H1 (cell line): ENCODE results near the gene LIG1. TPM values are rescaled to one million over a fixed set of nuclear protein-coding genes. Genes with fewer than 3 reads are reported as not detected.

ENCODE experiments used
- ATF3 ChIP-seq: IDR thresholded peaks from 2 replicates; pipeline ENCODE4 v1.6.1; 2011; ENCODE audit warnings: low read depth, mild to moderate bottlenecking, low read length; ENCODE audit not compliant: insufficient read depth
- BACH1 ChIP-seq: IDR thresholded peaks from 2 replicates; pipeline ENCODE4 v1.6.1; 2012; ENCODE audit warnings: low read length, improper control_type of control experiment
- CHD7 ChIP-seq: fragments of 300-600 bp; sonication (generic); IDR thresholded peaks from 2 replicates; pipeline ENCODE4 v1.7.1; 2012; ENCODE audit warnings: low read length, moderate library complexity, mild to moderate bottlenecking, inconsistent platforms; ENCODE audit not compliant: insufficient replicate concordance
- GABPA ChIP-seq: IDR thresholded peaks from 2 replicates; pipeline ENCODE4 v1.6.1; 2011; ENCODE audit warnings: mild to moderate bottlenecking, low read length, moderate library complexity, borderline replicate concordance; ENCODE audit not compliant: insufficient read depth
- KDM5A ChIP-seq: fragments of 200-600 bp; IDR thresholded peaks from 2 replicates; pipeline ENCODE4 v1.7.1; 2012; ENCODE audit warnings: mild to moderate bottlenecking, low read length, inconsistent platforms, mixed read lengths
- POU5F1 ChIP-seq: IDR thresholded peaks from 2 replicates; pipeline ENCODE4 v1.6.1; 2011; ENCODE audit warnings: low read depth, mild to moderate bottlenecking, low read length, moderate library complexity
- SP4 ChIP-seq: IDR thresholded peaks from 2 replicates; pipeline ENCODE4 v1.6.1; 2012; ENCODE audit warnings: low read length, inconsistent platforms
- polyA plus RNA-seq, 7 experiments: library from polyadenylated mRNA; depleted of rRNA in 3 of 7; stranded (reverse) in 5 of 7; unstranded in 2 of 7; fragments of >200 nt in 5 of 7; fragments of 200-250 nt in 2 of 7; gene quantifications; 1 replicate in 5 of 7; 2 replicates in 1 of 7; 4 replicates in 1 of 7; pipeline versions ENCODE4 v1.2.1 to v1.2.3, GENCODE V29; 2011 to 2013; ENCODE audit warnings: missing spikeins in 2 of 7, mixed read lengths in 2 of 7
- total RNA-seq: library from RNA; stranded (reverse); fragmentation: NEBNext Ultra II Directional; extraction: Animal tissue kit (Norgen Biotek cat#: 25700); gene quantifications from 2 replicates; pipeline ENCODE4 v1.2.1, GENCODE V29; 2021

LIG1 gene
- total and polyA plus RNA-seq, 2 of the 8 experiments (the other 6 are each of a cell fraction or from before 2014, with no cell fraction given) = 67.6 to 113 TPM

- TF ChIP-seq CHD7 = no peak
- no peak for TF ChIP-seq KDM5A
- no peak for TF ChIP-seq SP4
- TF ChIP-seq BACH1 = no peak
- TF ChIP-seq GABPA = no peak
- TF ChIP-seq ATF3 = no peak
- no peak for TF ChIP-seq POU5F1
These were observed 24.1 kb upstream of the LIG1 start (continued) for GRCh38 chr19:48194041-48194843.
